Measurements from ENCODE around the gene MAGEC1. TPM values are rescaled to one million over a fixed set of nuclear protein-coding genes. Genes with fewer than 3 reads are reported as not detected.

MAGEC1 gene
- polyA plus RNA-seq, 1 donor (not counting 4 experiments of a cell fraction or from before 2014, with no cell fraction given): not detected

GRCh38 chrX:141904262-141904661 is 568 bp downstream of the MAGEC1 start:
- Histone ChIP-seq H2AFZ (ENCODE audit: control insufficient read depth, low read length) (no peak overlapping the region), H3K4me2 (ENCODE audit: control insufficient read depth, extremely low read depth, insufficient read depth, low read depth, low read length) (no peak overlapping the region), H3K27ac (ENCODE audit: control insufficient read depth, insufficient read depth, low read length) (no peak overlapping the region), H3K4me1 (ENCODE audit: control insufficient read depth, extremely low read depth, insufficient read depth, low read length) (no peaks in the 10 kb centered on the region), H3K9ac (ENCODE audit: control insufficient read depth, extremely low read depth, insufficient read depth, low read length) (no peak overlapping the region), H3K9me3 (ENCODE audit: control insufficient read depth, low read depth, low read length) (no peaks in the 10 kb centered on the region), H3K79me2 (ENCODE audit: control insufficient read depth, insufficient read depth, low read length) (no peaks in the 10 kb centered on the region), H3K27me3 (ENCODE audit: control insufficient read depth, extremely low read depth, insufficient read depth, low read length) (no peaks in the 10 kb centered on the region), H3K36me3 (ENCODE audit: control insufficient read depth in 2 of 2, extremely low read depth in 1 of 2, insufficient read depth in 2 of 2, low read length in 2 of 2) (no peaks in the 10 kb centered on the region), H3K4me3 (ENCODE audit: control insufficient read depth in 2 of 3, extremely low read depth in 1 of 3, insufficient read depth in 2 of 3, low read depth in 1 of 3, low read length in 3 of 3) (no peak overlapping the region), H3K9me1 (ENCODE audit: control insufficient read depth, extremely low read depth, insufficient read depth, low read length) (no peaks in the 10 kb centered on the region), H4K20me1 (ENCODE audit: control insufficient read depth, extremely low read depth, insufficient read depth, low read length) (no peaks in the 10 kb centered on the region)
- FAIRE-seq (no peak), DNase-seq (ENCODE audit: low read depth, low spot score) (no peak)
- TF ChIP-seq, protein P1, sequence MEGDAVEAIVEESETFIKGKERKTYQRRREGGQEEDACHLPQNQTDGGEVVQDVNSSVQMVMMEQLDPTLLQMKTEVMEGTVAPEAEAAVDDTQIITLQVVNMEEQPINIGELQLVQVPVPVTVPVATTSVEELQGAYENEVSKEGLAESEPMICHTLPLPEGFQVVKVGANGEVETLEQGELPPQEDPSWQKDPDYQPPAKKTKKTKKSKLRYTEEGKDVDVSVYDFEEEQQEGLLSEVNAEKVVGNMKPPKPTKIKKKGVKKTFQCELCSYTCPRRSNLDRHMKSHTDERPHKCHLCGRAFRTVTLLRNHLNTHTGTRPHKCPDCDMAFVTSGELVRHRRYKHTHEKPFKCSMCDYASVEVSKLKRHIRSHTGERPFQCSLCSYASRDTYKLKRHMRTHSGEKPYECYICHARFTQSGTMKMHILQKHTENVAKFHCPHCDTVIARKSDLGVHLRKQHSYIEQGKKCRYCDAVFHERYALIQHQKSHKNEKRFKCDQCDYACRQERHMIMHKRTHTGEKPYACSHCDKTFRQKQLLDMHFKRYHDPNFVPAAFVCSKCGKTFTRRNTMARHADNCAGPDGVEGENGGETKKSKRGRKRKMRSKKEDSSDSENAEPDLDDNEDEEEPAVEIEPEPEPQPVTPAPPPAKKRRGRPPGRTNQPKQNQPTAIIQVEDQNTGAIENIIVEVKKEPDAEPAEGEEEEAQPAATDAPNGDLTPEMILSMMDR (optimal IDR thresholded peaks at IDR 0.05 in 1 of 3, IDR thresholded peaks at IDR 0.05 in 1 of 3, conservative IDR thresholded peaks at IDR 0.05 in 1 of 3; ENCODE audit: extremely low read depth in 1 of 3, insufficient read depth in 2 of 3, low read length in 3 of 3): no peak
- no peak for TF ChIP-seq EZH2 (IDR thresholded peaks at IDR 0.05; ENCODE audit: low read length)
- dilution Hi-C loops (cut with MboI; ENCODE audit: extremely low pct_ligation_motif_present, low sequenced_read_pairs): no loop called here

DNA sequence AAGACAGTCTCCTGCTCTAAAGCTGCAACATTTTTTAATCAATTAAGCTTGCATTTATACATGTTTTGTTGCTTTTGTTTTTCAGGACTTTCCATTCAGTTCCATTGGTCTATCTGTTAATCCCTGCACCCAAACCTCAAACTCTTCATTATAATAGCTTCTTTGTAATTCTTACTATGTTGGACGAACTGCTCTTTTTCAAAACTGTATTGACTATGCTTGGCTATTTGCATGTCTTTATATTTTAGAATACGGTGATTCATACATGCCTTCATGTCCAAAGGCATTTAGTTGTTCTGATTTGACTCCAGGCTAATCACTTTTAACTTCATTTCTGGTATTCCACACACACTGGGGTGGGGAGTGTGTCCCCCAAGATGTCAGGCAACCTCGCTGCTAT is 14.1 kb downstream of the MAGEC1 start:
- no peaks in the 10 kb centered on the region for H3K27me3 ChIP-seq (ENCODE audit: control insufficient read depth, extremely low read depth, insufficient read depth, low read length)
- dilution Hi-C loops (cut with MboI; ENCODE audit: extremely low pct_ligation_motif_present, low sequenced_read_pairs): no loop called here
- FAIRE-seq: no peak
- no peak overlapping the region for H3K9ac ChIP-seq (ENCODE audit: control insufficient read depth, extremely low read depth, insufficient read depth, low read length)
- H3K9me1 ChIP-seq (ENCODE audit: control insufficient read depth, extremely low read depth, insufficient read depth, low read length): no peaks in the 10 kb centered on the region
- H3K4me3 ChIP-seq (ENCODE audit: control insufficient read depth in 2 of 3, extremely low read depth in 1 of 3, insufficient read depth in 2 of 3, low read depth in 1 of 3, low read length in 3 of 3): no peak overlapping the region
- no peak for TF ChIP-seq EZH2 (IDR thresholded peaks at IDR 0.05; ENCODE audit: low read length)
- TF ChIP-seq, protein P1 (optimal IDR thresholded peaks at IDR 0.05 in 1 of 3, IDR thresholded peaks at IDR 0.05 in 1 of 3, conservative IDR thresholded peaks at IDR 0.05 in 1 of 3; ENCODE audit: extremely low read depth in 1 of 3, insufficient read depth in 2 of 3, low read length in 3 of 3): no peak
- no peak overlapping the region for H3K4me2 ChIP-seq (ENCODE audit: control insufficient read depth, extremely low read depth, insufficient read depth, low read depth, low read length)
- no peaks in the 10 kb centered on the region for H3K36me3 ChIP-seq (ENCODE audit: control insufficient read depth in 2 of 2, extremely low read depth in 1 of 2, insufficient read depth in 2 of 2, low read length in 2 of 2)
- no peaks in the 10 kb centered on the region for H3K79me2 ChIP-seq (ENCODE audit: control insufficient read depth, insufficient read depth, low read length)
- no peaks in the 10 kb centered on the region for H3K9me3 ChIP-seq (ENCODE audit: control insufficient read depth, low read depth, low read length)
- H3K4me1 ChIP-seq (ENCODE audit: control insufficient read depth, extremely low read depth, insufficient read depth, low read length): no peaks in the 10 kb centered on the region
- no peaks in the 10 kb centered on the region for H4K20me1 ChIP-seq (ENCODE audit: control insufficient read depth, extremely low read depth, insufficient read depth, low read length)
- DNase-seq (ENCODE audit: low read depth, low spot score): no peak
- no peak overlapping the region for H2AFZ ChIP-seq (ENCODE audit: control insufficient read depth, low read length)
- H3K27ac ChIP-seq (ENCODE audit: control insufficient read depth, insufficient read depth, low read length): no peak overlapping the region
